ENCODE measurements around the gene PWWP2B.
"Not testable (repeated sequence)": the region's sequence is repeated elsewhere in the genome, so short reads cannot be mapped to it uniquely, and the experiment has no call there.

- not testable (repeated sequence) for TF ChIP-seq CTCF, POLR2A (IDR thresholded peaks at IDR 0.05)
Observed at GRCh38 chr10:132379026-132379425, 18.0 kb upstream of the PWWP2B start.
